HPDE6-E6E7 (cell line): ENCODE measurements around the gene PPIA.

Experiments used
- DNase-seq: peaks from one replicate; pipeline ENCODE4 v3.0.0; 2011; ENCODE audit warnings: missing footprints; ENCODE audit errors: extremely low spot score

PPIA gene

GRCh38 chr7:44796504-44797328 is at the start of gene PPIA:
TSS of gene PPIA (plus strand) at chr7:44796681. CDS start at chr7:44796725, 44 bp downstream.
- peak; percentile 98 for DNase-seq

- peak; percentile 67 for DNase-seq
Measured at GRCh38 chr7:44748045-44748947, 48.2 kb upstream of the PPIA start, which contains the start of gene ZMIZ2. TSS of gene ZMIZ2 (plus strand) at chr7:44748847. CDS start at chr7:44756250, 7,403 bp downstream.

GRCh38 chr7:44748948-44749731 is 47.3 kb upstream of the PPIA start:
- no peak for DNase-seq

GRCh38 chr7:44749992-44750391 is 46.5 kb upstream of the PPIA start:
- no peak for DNase-seq

GRCh38 chr7:44750424-44750823 is 46.1 kb upstream of the PPIA start:
- no peak for DNase-seq

GRCh38 chr7:44750921-44751571 is 45.4 kb upstream of the PPIA start:
- no peak for DNase-seq

GRCh38 chr7:44752822-44753221 is 43.7 kb upstream of the PPIA start:
- no peak for DNase-seq

GRCh38 chr7:44754802-44755697 is 41.4 kb upstream of the PPIA start:
- no peak for DNase-seq

GRCh38 chr7:44755698-44756627 is 40.5 kb upstream of the PPIA start:
- no peak for DNase-seq

GRCh38 chr7:44756904-44757303 is 39.6 kb upstream of the PPIA start:
- no peak for DNase-seq

GRCh38 chr7:44757311-44757710 is 39.2 kb upstream of the PPIA start:
- no peak for DNase-seq

GRCh38 chr7:44757739-44758138 is 38.7 kb upstream of the PPIA start:
- no peak for DNase-seq

- DNase-seq, result no peak
Measured at GRCh38 chr7:44759246-44759645, 37.2 kb upstream of the PPIA start.

- no peak for DNase-seq
Measured at GRCh38 chr7:44760034-44760580, 36.4 kb upstream of the PPIA start.

- no peak for DNase-seq
Measured at GRCh38 chr7:44761207-44762161, 35.0 kb upstream of the PPIA start.

GRCh38 chr7:44762300-44762699 is 34.2 kb upstream of the PPIA start:
- no peak for DNase-seq

GRCh38 chr7:44762726-44763522 is 33.6 kb upstream of the PPIA start:
- no peak for DNase-seq
